Stimulated activated CD4-positive, alpha-beta T cell treated with anti-CD3 and anti-CD28 coated beads, Interleukin-12 subunit alpha, Interleukin-12 subunit beta, amount 100 ng/mL, for 24 hours (primary cell): ENCODE results near the gene RAPGEFL1.
"Not testable (repeated sequence)": the region's sequence is repeated elsewhere in the genome, so short reads cannot be mapped to it uniquely, and the experiment has no call there.

Experiments
- DNase-seq, 2 experiments: peaks; one replicate each; pipeline ENCODE4 v3.0.0-alpha.2; 2020; ENCODE audit warnings: low read depth in 2 of 2

Gene RAPGEFL1

DNA sequence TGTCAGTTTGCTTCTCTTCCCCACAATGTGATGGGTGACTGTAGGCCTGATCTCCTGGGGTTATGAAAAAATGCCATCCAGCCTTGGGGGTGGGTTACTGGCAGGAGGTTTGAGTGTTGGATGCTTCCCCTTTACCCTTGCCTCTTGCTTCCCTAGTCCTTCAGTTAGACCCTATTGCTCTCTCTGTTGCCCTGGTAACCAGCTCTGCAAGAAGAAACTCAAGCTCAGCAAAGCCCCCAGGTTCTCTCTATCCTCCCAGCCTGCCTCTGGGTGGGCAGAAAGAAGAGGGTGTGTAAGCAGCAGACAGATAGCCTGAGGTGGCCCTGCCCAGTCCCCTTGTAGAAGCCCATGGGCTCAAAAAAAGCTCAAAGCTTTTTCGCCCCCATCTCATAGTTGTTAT is 2.8 kb upstream of the RAPGEFL1 start:
- no peak for DNase-seq

DNA sequence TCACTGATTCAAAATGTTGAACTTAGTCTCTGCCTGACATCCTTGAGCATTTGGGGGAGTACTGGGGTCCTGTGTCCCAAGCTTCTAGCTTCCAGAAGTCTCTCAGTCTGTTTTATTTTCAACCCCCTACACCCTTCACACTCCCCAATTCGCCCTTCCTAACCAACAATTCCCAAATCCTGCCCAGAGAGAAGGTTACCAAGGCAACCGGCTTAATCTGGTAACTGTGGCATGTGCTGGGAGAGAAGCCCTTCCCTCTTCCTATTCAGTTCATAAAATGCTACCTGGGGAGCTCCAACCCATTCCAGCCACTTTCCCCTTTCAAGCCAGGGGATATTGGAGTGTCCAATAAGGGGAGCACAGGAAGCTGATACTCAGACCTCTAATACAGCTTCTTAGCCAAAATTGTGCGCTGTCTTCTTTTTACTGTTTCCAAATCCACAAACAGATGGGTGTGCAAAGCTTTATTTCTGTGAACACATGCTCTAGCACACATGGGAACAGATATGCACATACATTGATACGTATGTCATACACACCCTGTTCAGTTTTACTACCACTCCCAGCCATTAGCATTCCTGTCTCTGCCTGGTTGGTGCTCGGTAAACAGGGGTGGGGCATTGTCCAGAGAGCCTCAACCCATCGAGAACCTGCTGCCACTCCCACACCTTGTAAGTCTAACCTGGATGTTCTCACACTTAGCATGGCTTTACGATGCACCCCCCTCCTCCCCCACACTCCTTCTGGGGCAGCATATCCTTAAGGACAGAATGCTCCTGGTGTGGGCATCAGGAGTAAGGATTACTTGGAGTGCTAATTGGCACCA is 1.1 kb upstream of the RAPGEFL1 start:
- DNase-seq = no peak

DNA sequence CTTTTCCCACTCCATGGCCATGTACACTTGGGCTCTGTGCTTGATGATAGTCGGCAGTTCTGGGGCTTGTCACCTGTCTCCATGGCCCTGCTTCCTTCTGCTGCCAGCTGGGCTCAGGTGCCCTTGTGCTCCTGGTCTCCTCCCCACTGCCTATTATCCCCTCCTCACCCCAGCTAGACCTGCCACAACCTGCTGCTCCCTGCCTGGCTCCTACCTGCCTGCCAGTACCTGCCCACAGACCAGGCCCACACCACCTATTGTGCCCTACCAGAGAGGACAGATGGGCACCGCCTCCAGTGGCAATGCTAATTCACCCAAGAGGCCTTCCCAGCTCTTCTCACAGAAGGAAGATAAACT is 538 bp upstream of the RAPGEFL1 start:
- DNase-seq = no peak

DNA sequence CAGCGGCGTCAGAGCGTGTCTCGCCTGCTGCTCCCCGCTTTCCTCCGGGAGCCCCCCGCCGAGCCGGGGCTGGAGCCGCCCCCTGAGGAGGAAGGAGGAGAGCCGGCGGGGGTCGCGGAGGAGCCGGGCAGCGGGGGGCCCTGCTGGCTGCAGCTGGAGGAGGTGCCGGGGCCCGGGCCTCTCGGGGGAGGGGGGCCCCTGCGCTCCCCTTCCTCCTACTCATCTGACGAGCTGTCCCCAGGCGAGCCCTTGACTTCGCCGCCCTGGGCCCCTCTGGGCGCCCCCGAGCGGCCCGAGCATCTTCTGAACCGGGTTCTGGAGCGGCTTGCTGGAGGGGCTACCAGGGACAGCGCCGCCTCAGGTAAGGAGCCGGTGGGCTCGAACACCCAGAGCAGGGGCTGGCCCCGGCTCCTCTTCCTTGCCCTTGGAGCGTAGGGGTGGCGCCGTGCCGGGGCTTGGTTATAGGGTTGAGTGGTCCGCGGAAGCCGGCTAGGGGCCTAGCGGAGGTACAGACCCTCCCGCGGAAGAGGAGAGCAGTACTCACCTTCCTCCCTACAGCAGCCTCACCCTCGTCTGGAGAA is 841 bp downstream of the RAPGEFL1 start:
- DNase-seq = no peak

DNA sequence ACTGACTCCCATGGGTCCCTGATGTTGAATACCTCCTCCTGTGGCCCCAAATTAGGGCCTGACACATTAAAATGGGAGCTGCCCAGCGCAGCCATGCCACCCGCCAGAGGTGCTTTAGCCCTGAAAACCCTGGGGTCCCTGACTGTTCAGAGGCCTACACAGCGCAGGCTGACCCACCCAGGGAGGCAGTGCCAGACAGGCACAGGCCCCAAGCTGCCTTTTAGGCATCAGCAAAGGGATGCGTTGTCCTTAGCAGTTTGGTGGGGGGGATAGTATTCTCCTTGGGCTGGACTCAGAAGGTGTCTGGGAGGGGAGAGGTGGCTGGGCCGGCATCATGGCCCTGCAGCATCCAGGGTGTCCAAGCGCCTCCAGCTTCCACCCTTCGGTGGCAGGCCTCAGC is 1.4 kb downstream of the RAPGEFL1 start:
- DNase-seq = no peak

DNA sequence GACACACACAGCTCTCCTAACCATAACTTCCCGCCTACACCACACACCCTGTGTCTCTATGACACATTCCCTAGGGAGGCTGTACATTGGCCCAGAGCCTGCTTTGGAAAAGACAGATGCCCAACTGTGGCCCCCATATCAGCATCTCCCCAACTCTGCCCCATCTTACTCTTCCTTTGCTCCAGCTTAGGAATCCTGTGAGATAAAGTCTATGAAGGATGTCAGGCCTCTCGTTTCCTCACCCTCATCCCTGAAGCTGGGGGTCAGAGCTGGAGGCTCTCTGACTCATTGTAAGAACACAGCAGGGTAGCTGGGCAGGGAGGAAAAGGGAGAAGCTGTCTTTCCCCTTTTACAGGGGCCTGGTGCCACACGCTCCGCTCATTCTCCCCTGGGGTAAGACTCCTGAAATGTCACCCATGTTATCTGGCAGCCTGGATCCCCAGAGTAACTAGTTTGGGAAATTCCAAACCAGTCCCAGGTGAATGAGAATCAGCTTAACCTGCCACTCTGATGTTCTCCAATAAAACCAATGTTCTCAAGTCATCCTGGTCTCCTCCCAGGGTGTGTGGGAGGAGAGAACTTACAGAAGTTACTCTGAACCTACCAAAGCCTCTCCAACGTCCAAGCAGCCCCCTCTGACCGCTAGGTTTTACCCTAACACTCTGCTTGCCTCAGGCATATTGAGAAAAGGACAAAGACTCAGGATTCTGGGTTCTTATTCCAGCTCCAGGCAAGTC is 2.8 kb downstream of the RAPGEFL1 start:
- no peak for DNase-seq

DNA sequence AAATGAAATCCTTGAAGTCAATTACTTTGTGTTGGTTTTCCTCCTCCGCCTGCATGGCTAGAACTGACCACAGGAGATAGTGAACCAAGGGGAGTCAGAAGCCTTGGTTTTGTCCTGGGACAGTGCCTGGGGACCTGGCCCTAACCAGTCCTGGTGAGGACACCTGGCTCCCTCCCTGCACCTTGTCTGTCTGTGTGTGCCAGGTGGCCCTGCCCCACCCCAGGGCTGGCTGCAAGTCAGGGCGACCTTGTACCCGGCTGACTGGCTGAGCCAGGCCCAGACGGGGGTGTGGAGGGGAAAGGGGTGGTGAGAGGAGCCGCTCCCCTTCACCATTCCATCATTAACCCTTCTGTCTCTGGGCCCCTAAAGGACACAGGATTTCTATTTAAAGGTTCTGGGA is 3.4 kb downstream of the RAPGEFL1 start:
- DNase-seq = no peak

DNA sequence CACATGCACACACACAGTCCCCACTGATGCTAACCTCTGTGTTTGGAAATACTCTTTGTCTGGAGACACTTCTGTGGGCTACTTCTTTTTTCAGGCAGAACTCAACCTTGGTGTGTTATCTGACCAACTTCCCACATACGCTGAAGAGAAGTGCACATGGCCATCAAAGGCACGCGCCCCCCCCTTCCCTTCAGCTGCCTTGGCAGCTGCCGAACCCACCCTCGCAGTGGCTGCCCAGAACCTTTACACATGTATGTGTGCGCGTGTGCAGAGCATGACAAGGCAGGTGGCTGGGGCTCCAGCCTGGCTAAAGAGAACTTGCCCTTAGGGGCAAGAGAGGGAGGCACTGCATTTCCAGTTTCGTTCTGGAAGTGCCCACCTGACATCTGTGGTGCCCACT is 3.9 kb downstream of the RAPGEFL1 start:
- no peak for DNase-seq

DNA sequence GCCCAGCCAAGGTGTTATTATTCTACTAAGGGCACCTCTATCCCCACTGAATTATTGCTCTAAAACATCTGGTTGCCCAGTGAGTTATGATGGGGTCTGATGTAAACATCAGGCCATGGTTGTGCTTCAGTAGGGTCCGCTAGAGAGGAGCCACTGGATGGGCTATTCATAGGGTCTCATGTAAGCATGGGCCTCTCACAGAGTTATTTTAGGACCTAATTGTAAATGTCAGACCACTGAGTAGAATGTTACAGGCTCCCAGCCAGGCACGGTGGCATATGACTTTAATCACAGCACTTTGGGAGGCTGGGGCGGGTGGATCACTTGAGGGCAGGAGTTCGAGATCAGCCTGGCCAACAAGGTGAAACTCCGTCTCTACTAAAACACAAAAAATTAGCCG is 5.3 kb downstream of the RAPGEFL1 start:
- DNase-seq = no peak

DNA sequence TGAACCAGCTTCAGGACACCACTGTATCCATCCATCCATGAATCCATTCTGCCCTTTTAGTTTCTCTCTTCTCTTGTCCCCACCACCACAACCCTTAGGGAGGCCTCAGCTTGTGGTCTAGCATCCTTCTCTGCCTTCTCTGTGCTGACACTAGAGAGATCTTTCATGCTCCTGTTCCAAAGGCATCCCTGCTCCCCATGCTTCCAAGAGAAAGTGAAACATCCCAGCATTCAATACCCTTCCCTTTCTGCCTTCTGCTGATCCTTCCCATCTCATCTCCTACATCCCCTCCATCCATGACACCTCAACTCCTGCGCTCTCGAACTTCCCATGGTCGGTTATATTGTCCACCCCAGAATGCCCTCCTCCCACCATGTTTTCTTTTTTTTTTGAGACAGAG is 10.0 kb downstream of the RAPGEFL1 start:
- DNase-seq = no peak

DNA sequence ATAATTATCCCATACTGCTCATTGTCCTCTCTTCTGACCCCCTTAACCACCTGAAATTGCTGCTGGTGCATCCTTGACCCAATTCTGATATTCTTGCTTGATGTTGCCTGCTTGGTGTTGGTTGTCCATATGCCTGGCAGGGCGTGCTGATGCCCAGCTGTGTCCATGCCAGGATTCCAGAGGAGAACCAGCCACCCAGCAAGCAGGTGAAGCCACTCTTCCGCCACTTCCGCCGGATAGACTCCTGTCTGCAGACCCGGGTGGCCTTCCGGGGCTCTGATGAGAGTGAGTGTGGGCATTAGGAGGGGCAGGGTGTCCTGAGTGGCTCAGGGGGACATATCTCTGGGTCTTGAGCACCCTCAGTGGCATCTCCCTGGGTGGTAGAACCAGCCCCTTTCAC is 11.4 kb downstream of the RAPGEFL1 start:
- no peak for DNase-seq

DNA sequence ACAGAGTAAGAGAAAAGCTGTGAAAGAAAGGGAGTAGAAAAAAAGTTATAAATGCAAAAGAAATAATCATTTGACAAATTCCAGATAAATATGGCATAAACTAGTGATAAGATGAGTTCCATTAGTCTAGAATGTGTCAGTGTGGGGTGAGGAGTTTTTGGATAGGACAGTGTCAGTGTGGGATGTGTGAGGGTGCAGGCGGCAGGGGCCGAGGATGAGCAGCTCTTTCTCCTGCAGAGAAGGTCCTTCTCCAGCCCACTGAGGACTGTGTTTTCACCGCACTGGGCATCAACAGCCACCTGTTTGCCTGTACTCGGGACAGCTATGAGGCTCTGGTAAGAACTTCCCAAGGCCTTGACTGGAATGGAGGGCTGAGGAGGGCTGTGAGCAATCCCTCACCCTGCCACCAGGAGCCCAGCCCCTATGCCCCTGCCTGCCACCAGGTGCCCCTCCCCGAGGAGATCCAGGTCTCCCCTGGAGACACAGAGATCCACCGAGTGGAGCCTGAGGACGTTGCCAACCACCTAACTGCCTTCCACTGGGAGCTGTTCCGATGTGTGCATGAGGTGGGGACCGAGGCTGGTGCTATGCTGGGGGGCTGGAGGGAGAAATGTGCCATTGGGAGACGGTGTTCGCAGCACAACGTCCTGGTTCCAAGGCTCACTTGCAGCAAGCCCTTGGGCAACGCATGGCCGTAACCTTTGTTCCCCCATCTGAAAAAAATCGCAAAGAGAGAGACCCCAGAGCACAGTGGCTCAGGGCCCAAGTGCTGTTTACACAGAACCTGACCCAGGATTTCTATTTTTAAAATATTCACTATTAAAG is 13.1 kb downstream of the RAPGEFL1 start:
- DNase-seq = no peak

DNA sequence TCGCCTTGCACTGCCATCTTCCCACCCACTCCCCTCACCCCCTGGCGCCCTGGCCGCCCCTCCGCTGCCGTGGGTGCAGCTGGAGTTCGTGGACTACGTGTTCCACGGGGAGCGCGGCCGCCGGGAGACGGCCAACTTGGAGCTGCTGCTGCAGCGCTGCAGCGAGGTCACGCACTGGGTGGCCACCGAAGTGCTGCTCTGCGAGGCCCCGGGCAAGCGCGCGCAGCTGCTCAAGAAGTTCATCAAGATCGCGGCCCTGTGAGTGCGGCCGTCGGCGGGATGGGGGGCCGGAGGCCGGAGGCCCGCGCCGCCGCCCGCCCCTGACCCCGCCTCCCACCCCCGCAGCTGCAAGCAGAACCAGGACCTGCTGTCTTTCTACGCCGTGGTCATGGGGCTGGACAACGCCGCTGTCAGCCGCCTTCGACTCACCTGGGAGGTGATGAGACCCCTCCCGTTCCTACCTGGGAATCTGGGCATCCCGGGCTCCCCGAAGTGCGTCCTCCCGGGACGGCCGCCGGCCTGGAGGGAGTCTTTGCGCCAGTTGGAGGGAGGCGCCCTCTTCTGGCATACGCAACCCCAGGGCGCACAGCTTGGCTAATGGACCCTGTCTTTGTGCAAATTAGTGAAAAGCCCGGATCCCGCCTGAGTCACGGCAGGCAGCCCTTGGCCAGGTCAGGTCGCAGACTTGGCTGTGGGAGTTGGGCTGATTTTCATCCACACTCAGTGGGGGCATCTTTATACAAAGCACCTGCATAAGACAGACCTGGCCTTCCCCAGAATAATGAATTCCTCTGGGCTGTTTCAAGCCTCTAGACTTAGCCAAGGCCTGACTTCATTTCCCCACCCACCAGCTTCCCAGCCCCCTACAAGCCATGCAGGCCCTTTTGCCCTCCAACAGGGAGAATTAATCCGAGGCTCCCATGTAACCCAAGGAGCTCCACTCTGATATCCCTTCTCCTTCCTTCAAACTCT is 14.3 kb downstream of the RAPGEFL1 start:
- peak; percentile 26 to 69 for DNase-seq

DNA sequence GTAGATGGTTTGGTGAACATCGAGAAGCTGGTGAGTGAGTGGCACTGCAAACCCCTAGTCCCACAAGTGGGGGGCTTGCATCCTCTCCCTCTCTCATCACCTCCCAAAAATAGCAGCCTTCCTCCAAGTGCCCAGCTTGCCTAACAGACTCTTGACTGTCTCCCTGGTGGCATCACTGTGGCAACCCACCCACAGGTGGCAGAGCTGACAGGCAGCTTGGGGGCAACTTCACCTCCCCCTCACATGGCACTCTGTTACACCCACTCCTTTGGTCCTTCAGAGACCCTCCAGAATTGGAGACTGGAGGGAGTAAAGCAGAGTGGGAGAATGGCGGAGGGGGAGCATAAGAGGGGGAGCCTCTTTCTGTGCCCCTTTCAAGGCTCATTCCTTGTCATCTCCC is 15.7 kb downstream of the RAPGEFL1 start:
- DNase-seq = no peak

DNA sequence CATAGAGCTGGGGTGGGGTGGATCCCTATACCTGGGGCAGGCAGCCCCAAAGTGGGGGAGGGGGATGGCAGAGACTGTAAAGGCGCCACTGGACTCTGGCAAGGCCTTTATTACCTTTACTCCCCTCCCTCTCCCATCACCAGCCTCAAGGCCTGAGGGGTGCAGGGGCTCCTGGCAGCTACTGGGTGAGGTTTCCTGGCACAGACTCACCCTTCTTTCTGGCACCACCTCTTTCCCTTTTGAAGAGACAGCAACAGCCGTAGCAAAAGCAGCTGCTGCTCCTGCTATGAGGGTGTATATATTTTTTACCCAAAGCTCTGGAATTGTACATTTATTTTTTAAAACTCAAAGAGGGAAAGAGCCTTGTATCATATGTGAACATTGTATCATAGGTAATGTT is 17.6 kb downstream of the RAPGEFL1 start:
- DNase-seq = no peak

DNA sequence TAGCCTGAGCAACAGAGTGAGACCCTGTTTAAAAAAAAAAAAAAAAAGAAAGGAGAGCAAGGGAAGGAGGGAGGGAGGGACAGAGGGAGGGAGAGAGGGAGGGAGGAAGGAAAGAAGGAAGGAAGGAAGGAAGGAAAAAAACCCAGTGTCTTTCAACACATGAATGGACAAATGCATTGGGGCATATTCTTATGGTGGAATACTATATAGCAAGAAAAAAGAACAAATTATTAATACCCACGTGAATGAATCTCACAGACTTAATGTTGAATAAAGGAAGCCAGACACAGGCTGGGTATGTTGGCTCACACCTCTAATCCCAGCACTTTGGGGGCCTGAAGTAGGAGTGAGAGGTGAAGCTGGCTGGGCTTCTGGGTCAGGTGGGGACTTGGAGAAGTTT is 20.3 kb downstream of the RAPGEFL1 start:
- no peak for DNase-seq

DNA sequence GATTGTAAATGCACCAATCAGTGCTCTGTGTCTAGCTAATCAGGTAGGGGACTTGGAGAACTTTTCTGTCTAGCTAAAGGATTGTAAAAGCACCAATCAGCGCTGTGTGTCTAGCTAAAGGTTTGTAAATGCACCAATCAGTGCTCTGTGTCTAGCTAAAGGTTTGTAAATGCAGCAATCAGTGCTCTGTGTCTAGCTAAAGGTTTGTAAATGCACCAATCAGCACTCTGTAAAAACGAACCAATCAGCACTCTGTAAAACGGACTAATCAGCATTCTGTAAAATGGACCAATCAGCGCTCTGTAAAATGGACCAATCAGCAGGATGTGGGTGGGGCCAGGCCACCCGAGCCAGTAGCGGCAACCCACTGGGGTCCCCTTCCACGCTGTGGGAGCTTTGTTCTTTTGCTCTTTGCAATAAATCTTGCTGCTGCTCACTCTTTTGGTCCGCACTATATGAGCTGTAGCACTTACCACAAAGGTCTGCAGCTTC is 20.7 kb downstream of the RAPGEFL1 start:
- not testable (repeated sequence) for DNase-seq

DNA sequence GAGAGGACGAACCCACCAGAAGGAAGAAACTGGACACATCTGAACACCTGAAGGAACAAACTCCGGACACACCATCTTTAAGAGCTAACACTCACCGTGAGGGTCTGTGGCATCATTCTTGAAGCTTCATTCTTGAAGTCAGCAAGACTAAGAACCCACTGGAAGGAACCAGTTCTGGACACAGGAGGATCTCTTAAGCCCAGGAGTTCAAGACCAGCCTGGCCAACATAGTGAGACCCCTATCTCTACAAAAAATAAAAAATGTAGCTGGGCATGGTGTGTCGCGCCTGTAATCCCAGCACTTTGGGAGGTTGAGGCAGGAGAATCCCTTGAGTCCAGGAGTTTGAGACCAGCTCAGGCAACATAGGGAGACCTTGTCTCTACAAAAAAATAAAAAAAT is 21.3 kb downstream of the RAPGEFL1 start:
- DNase-seq = no peak

DNA sequence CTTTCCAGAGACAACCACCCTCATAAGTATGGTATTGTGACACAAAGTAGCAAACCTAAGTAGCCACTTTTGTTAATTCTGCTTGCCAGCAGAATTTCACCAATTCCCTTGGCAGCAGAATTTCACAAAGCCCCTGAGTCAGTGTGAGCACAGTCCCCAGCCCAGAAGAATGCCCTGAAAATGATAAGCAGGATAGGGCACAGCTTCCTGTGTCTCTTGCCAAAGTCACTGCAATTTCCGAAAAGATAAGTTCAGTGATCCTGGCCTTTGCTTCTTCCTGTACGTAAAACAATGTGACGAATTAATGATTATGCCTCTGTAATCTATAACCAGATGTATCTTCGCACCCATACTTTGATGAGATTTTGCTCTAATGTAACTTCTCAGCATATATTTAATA is 25.9 kb downstream of the RAPGEFL1 start:
- DNase-seq = no peak

DNA sequence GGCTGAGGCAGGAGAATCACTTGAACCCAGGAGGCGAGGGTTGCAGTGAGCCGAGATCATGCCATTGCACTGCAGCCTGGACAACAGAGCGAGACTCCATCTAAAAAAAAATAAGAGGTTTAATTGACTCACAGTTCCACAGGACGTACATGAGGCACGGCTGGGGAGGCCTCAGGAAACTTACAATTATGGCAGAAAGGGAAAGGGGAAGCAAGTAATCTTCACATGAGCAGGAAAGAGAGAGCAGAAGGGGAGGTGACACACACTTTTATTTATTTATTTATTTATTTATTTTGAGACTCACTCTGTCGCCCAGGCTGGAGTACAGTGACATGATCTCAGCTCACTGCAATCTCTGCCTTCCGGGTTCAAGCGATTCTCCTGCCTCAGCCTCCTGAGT is 28.9 kb downstream of the RAPGEFL1 start:
- DNase-seq = not testable (repeated sequence)
